GM12878 (cell line): Measurements from ENCODE around the gene PCNX4. TPM values are rescaled to one million over a fixed set of nuclear protein-coding genes. Genes with fewer than 3 reads are reported as not detected.

Source experiments
- ATAC-seq: fragments of 200-7000 bp; cut with Tn5 transposase; 3 replicates; pipeline ENCODE4 v1.9.1; 2020; ENCODE audit warnings: mild to moderate bottlenecking, moderate library complexity
- BruUV-seq: library from RNA; stranded (reverse); fragments of 400-500 nt; replicated peaks from 2 replicates; lab custom pipeline; 2021; lab: Mats Ljungman, UMichigan
- CTCF ChIA-PET: fragments of 300-600 bp; sonication (Branson Sonifier 250); formaldehyde crosslinking; extraction: SDS; loops from one replicate; lab custom pipeline; 2021; ENCODE audit warnings: inconsistent platforms; lab: Yijun Ruan, JAX
- POLR2A ChIA-PET: fragments of 350-600 bp; formaldehyde crosslinking; extraction: SDS; loops from one replicate; lab custom pipeline; 2021; ENCODE audit warnings: inconsistent platforms; lab: Charles Lee
- RAD21 ChIA-PET: fragments of 300-600 bp; sonication (Branson Sonifier 250); formaldehyde crosslinking; loops from one replicate; lab custom pipeline; 2023; ENCODE audit warnings: antibody characterized with exemption; ENCODE audit not compliant: unreplicated experiment; lab: Charles Lee
- SMC1A ChIA-PET: fragments of 300-600 bp; sonication (Branson Sonifier 250); formaldehyde crosslinking; loops from one replicate; lab custom pipeline; 2023; ENCODE audit not compliant: unreplicated experiment, uncharacterized antibody; lab: Charles Lee
- DNase-seq: peaks from one replicate; pipeline ENCODE4 v3.0.0-alpha.2; 2011; ENCODE audit warnings: low read depth, low spot score
- FAIRE-seq: peaks from 3 replicates; lab custom pipeline; 2011; peaks lifted over from hg19 to GRCh38; lab: Jason Lieb, UNC
- H2AFZ ChIP-seq: 2 replicates; pipeline ENCODE4 v1.6.0; 2011; ENCODE audit warnings: low read depth, low read length, control low read depth; ENCODE audit not compliant: control insufficient read depth
- H3K27ac ChIP-seq: 2 replicates; pipeline ENCODE4 v1.5.1; 2011; ENCODE audit warnings: control low read depth; ENCODE audit not compliant: control insufficient read depth, insufficient read depth
- H3K27me3 ChIP-seq, 2 experiments: replicated peaks in 1 of 2; 2 replicates each; pipeline versions ENCODE4 v1.6.0 to v1.6.1; 2011; ENCODE audit warnings: low read length in 1 of 2; ENCODE audit not compliant: control insufficient read depth in 2 of 2, insufficient read depth in 2 of 2
- H3K36me3 ChIP-seq, 2 experiments: 2 replicates each; pipeline ENCODE4 v1.5.1; 2011; ENCODE audit warnings: low read length in 1 of 2; ENCODE audit not compliant: control insufficient read depth in 2 of 2, insufficient read depth in 2 of 2
- H3K4me1 ChIP-seq: 2 replicates; pipeline ENCODE4 v1.6.1; 2011; ENCODE audit warnings: mild to moderate bottlenecking, low read length, moderate library complexity, mixed read lengths; ENCODE audit not compliant: control insufficient read depth, insufficient read depth
- H3K4me2 ChIP-seq: 2 replicates; pipeline ENCODE4 v1.6.0; 2011; ENCODE audit warnings: control low read depth; ENCODE audit not compliant: control insufficient read depth, insufficient read depth
- H3K4me3 ChIP-seq: fragments of 200-600 bp; sonication (generic); 2 replicates; pipeline ENCODE4 v1.5.1; 2016
- H3K79me2 ChIP-seq: 2 replicates; pipeline ENCODE4 v1.6.0; 2011; ENCODE audit warnings: low read length; ENCODE audit not compliant: control insufficient read depth, insufficient read depth
- H3K9ac ChIP-seq: 2 replicates; pipeline ENCODE4 v1.8.0; 2011; ENCODE audit warnings: low read length, control low read depth, mixed read lengths; ENCODE audit not compliant: control insufficient read depth, insufficient read depth
- H3K9me3 ChIP-seq: replicated peaks from 3 replicates; pipeline ENCODE4 v1.5.1; 2011; ENCODE audit warnings: mild to moderate bottlenecking, low read length; ENCODE audit not compliant: control insufficient read depth, insufficient read depth
- H4K20me1 ChIP-seq: 2 replicates; pipeline ENCODE4 v1.6.0; 2011; ENCODE audit not compliant: control insufficient read depth, insufficient read depth
- BMI1 ChIP-seq: fragments of 450-650 bp; IDR thresholded peaks from 2 replicates; pipeline ENCODE4 v1.6.1; 2016; ENCODE audit warnings: mild to moderate bottlenecking, moderate library complexity, borderline replicate concordance
- CBX5 ChIP-seq: sonication (generic); IDR thresholded peaks from 2 replicates; pipeline ENCODE4 v1.6.1; 2016; ENCODE audit warnings: low read depth, moderate library complexity, mild to moderate bottlenecking, inconsistent platforms
- CHD1 ChIP-seq: IDR thresholded peaks from 2 replicates; pipeline ENCODE4 v1.6.1; 2012; ENCODE audit warnings: low read depth, low read length, improper control_type of control experiment
- NFYB ChIP-seq: IDR thresholded peaks from 2 replicates; pipeline ENCODE4 v1.6.1; 2011; ENCODE audit warnings: low read depth, mild to moderate bottlenecking, low read length, improper control_type of control experiment, moderate library complexity; ENCODE audit not compliant: insufficient read depth
- WGBS: methylation state at CpG from one replicate; pipeline ENCODE4 v1.1.6; 2016; ENCODE audit warnings: low lambda C conversion rate; ENCODE audit not compliant: insufficient replicate concordance, insufficient coverage; ENCODE audit errors: missing lambda C conversion rate; 5-methylcytosine and 5-hydroxymethylcytosine counted together
- in situ Hi-C: fragments of 300-500 bp; cut with MboI; formaldehyde crosslinking; loops from 9 replicates; pipeline ENCODE4 v1.14.3; 2018; ENCODE audit warnings: mixed read lengths
- intact Hi-C: fragments of 100-400 bp; cut with micrococcal nuclease; formaldehyde crosslinking; loops from one replicate; pipeline ENCODE4 v1.14.2; 2022; ENCODE audit not compliant: unreplicated experiment
- polyA plus RNA-seq, 11 experiments: library from polyadenylated mRNA; depleted of rRNA in 4 of 11; unstranded in 6 of 11; stranded (reverse) in 5 of 11; fragments of >200 nt; fragmentation: Nextera tagmentation in 4 of 11; fragmentation: Illumina TruSeq in 1 of 11; extraction: Ambion mirVana in 4 of 11; extraction: Trizol in 1 of 11; gene quantifications; 1 replicate in 1 of 11; 2 replicates in 10 of 11; pipeline versions ENCODE4 v1.2.1 to v1.2.3, GENCODE V29; 2011 to 2016; ENCODE audit warnings: inconsistent platforms in 2 of 11, missing spikeins in 2 of 11, low read depth in 1 of 11
- total RNA-seq, 4 experiments: library from RNA; depleted of rRNA in 3 of 4; stranded (reverse); fragments of >200 nt in 3 of 4; fragmentation: Illumina TruSeq in 1 of 4; extraction: Trizol in 1 of 4; gene quantifications; 2 replicates each; pipeline versions ENCODE4 v1.2.1 to v1.2.3, GENCODE V29; 2013 to 2021
- TF ChIP-seq, protein P1 (sequence below): fragments of 450-650 bp; IDR thresholded peaks from 2 replicates; pipeline ENCODE4 v1.6.1; 2017; ENCODE audit warnings: low read depth, mild to moderate bottlenecking, moderate library complexity
- TF ChIP-seq, protein P2 (sequence below): fragments of 450-650 bp; conservative IDR thresholded peaks from 2 replicates; pipeline ENCODE4 v1.6.1; 2017; ENCODE audit warnings: mild to moderate bottlenecking, moderate library complexity
- TF ChIP-seq, protein P3 (sequence below): fragments of 450-650 bp; IDR thresholded peaks from 2 replicates; pipeline ENCODE4 v1.6.1; 2017; ENCODE audit warnings: mild to moderate bottlenecking, moderate library complexity
- TF ChIP-seq, protein P4 (sequence below): IDR thresholded peaks from 2 replicates; pipeline ENCODE4 v1.6.1; 2012; ENCODE audit warnings: low read depth, low read length, improper control_type of control experiment

The PCNX4 gene
- total and polyA plus RNA-seq, 10 of the 15 experiments (the other 5 are each of a cell fraction or from before 2014, with no cell fraction given), result 13.8 to 56.6 (median 39.4) TPM

DNA sequence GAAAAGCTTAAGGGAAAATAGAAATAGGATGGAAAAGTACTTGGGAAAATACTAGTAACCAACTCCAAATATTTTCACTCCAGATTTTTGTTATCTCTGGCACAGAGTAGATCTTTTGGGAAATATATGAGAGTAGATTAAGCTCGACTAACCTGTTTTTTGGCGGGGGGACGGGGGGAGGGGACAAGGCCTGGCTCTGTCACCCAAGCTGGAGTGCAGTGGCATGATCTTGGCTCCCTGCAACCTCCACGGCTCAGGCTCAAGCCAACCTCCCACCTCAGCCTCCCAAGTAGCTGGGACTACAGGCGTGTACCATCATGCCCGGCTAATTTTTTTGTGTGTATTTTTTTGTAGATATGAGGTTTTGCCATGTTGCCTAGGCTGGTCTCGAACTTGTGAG, 68.7 kb downstream of the PCNX4 start (continued):
- TF ChIP-seq, protein P1, sequence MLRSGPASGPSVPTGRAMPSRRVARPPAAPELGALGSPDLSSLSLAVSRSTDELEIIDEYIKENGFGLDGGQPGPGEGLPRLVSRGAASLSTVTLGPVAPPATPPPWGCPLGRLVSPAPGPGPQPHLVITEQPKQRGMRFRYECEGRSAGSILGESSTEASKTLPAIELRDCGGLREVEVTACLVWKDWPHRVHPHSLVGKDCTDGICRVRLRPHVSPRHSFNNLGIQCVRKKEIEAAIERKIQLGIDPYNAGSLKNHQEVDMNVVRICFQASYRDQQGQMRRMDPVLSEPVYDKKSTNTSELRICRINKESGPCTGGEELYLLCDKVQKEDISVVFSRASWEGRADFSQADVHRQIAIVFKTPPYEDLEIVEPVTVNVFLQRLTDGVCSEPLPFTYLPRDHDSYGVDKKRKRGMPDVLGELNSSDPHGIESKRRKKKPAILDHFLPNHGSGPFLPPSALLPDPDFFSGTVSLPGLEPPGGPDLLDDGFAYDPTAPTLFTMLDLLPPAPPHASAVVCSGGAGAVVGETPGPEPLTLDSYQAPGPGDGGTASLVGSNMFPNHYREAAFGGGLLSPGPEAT, result no peak
- no peak for TF ChIP-seq CBX5
- TF ChIP-seq, all 136 proteins: peak for 0

DNA sequence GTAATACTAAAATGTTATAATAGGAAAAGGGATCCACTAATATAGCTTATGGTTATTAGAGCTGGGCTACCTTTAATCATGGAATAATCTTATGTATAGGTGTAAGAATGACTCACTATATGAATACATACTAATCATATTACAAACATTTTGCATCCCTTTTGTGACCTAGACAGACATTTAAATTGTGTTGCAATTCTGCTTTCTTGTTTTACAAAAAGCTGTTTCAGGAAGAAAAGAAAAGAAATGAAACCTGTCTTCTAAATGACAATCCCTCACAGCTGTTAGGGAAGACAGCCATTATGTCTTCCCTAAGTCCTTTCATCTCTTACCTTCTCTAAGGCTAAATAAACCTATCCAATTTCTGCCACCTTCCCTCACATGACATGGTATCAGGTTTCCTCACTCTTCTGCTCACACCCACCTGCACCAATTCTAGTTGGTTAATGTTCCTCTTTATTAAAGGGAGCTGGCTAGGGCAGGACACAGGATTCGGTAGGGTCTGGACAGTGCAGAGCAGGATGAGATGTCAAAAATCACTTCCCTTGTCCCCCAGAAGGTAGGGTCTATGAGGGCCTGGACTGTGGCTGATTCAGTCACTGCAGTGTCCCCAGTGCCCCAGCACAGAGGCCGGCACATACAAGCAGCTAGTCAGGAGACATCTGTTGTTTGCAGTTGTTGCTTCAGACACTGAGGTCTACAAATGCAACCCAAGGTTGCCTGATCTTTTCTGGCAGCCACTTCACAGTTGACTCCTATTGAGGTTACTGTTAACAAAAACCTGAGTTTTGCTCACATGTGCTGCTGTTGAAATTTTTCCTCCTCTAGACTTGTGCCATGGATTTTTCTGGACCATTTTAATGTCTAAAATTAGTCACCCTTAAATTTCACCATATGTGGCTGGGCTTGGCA, 69.7 kb downstream of the PCNX4 start:
- 77% methylated on average over 2 of the region's 2 CpGs for WGBS
- Histone ChIP-seq H3K36me3 (no peaks in the 10 kb centered on the region), H3K27ac (no peak overlapping the region), H3K27me3 (no peaks in the 10 kb centered on the region), H3K79me2 (peaks cover 23% of the 10 kb centered on the region), H3K4me1 (peaks cover 20% of the 10 kb centered on the region), H3K9ac (no peak overlapping the region), H3K4me3 (no peak overlapping the region), H3K4me2 (peak overlapping the region; percentile 42), H2AFZ (no peak overlapping the region), H3K9me3 (no peaks in the 10 kb centered on the region), H4K20me1 (no peaks in the 10 kb centered on the region)
- ChIA-PET CTCF (interaction anchor here (0.7 to 9.2 kb wide), 7 partner anchors 22 to 199 kb away, joined by 3 to 149 read pairs (median 3); partner anchors contain the start of gene PCNX4), POLR2A (interaction anchor here (0.6 to 4.3 kb wide), 4 partner anchors 10 to 661 kb away, joined by 3 to 20 read pairs (median 6); partner anchors contain the start of gene PCNX4), SMC1A (interaction anchor here (1.0 to 11.2 kb wide), 7 partner anchors 10 to 163 kb away, joined by 3 to 149 read pairs (median 10); partner anchors contain the start of gene PCNX4), RAD21 (interaction anchor here (0.9 to 5.7 kb wide), 4 partner anchors 9 to 96 kb away, joined by 3 to 98 read pairs (median 6); partner anchors contain the start of gene PCNX4)
- BruUV-seq, result no TSS peak
- intact Hi-C loops (loop anchor here (10.0 kb wide), 1 partner anchor 677 kb away; the partner anchor contains the start of genes JKAMP and L3HYPDH), in situ Hi-C loops (loop anchor here (25.0 kb wide), 1 partner anchor 674 kb away; the partner anchor contains the start of genes JKAMP and L3HYPDH)
- FAIRE-seq (no peak), DNase-seq (no peak), ATAC-seq (peak; percentile 1; the same call in 1 of the 3 replicates)
- TF ChIP-seq, protein P2, sequence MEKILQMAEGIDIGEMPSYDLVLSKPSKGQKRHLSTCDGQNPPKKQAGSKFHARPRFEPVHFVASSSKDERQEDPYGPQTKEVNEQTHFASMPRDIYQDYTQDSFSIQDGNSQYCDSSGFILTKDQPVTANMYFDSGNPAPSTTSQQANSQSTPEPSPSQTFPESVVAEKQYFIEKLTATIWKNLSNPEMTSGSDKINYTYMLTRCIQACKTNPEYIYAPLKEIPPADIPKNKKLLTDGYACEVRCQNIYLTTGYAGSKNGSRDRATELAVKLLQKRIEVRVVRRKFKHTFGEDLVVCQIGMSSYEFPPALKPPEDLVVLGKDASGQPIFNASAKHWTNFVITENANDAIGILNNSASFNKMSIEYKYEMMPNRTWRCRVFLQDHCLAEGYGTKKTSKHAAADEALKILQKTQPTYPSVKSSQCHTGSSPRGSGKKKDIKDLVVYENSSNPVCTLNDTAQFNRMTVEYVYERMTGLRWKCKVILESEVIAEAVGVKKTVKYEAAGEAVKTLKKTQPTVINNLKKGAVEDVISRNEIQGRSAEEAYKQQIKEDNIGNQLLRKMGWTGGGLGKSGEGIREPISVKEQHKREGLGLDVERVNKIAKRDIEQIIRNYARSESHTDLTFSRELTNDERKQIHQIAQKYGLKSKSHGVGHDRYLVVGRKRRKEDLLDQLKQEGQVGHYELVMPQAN, result no peak
- TF ChIP-seq BMI1 (no peak), CHD1 (no peak), NFYB (no peak)
- TF ChIP-seq, protein P3, sequence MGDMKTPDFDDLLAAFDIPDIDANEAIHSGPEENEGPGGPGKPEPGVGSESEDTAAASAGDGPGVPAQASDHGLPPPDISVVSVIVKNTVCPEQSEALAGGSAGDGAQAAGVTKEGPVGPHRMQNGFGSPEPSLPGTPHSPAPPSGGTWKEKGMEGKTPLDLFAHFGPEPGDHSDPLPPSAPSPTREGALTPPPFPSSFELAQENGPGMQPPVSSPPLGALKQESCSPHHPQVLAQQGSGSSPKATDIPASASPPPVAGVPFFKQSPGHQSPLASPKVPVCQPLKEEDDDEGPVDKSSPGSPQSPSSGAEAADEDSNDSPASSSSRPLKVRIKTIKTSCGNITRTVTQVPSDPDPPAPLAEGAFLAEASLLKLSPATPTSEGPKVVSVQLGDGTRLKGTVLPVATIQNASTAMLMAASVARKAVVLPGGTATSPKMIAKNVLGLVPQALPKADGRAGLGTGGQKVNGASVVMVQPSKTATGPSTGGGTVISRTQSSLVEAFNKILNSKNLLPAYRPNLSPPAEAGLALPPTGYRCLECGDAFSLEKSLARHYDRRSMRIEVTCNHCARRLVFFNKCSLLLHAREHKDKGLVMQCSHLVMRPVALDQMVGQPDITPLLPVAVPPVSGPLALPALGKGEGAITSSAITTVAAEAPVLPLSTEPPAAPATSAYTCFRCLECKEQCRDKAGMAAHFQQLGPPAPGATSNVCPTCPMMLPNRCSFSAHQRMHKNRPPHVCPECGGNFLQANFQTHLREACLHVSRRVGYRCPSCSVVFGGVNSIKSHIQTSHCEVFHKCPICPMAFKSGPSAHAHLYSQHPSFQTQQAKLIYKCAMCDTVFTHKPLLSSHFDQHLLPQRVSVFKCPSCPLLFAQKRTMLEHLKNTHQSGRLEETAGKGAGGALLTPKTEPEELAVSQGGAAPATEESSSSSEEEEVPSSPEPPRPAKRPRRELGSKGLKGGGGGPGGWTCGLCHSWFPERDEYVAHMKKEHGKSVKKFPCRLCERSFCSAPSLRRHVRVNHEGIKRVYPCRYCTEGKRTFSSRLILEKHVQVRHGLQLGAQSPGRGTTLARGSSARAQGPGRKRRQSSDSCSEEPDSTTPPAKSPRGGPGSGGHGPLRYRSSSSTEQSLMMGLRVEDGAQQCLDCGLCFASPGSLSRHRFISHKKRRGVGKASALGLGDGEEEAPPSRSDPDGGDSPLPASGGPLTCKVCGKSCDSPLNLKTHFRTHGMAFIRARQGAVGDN, result no peak
- TF ChIP-seq, protein P4, sequence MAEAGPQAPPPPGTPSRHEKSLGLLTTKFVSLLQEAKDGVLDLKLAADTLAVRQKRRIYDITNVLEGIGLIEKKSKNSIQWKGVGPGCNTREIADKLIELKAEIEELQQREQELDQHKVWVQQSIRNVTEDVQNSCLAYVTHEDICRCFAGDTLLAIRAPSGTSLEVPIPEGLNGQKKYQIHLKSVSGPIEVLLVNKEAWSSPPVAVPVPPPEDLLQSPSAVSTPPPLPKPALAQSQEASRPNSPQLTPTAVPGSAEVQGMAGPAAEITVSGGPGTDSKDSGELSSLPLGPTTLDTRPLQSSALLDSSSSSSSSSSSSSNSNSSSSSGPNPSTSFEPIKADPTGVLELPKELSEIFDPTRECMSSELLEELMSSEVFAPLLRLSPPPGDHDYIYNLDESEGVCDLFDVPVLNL, result no peak
